Neural progenitor cell (in vitro differentiated cells): ENCODE measurements around the gene PAX7.

ENCODE experiments used
- CTCF ChIP-seq: fragments of 200-600 bp; sonication (generic); IDR thresholded peaks from 2 replicates; pipeline ENCODE4 v1.5.1; 2017; ENCODE audit warnings: antibody characterized with exemption, mild to moderate bottlenecking
- EZH2 ChIP-seq: fragments of 200-600 bp; sonication (generic); IDR thresholded peaks from 2 replicates; pipeline ENCODE4 v1.6.1; 2017; ENCODE audit warnings: antibody characterized with exemption, mild to moderate bottlenecking, moderate library complexity
- EZH2phosphoT487 ChIP-seq: fragments of 200-600 bp; sonication (generic); IDR thresholded peaks from 2 replicates; pipeline ENCODE4 v1.6.1; 2017; ENCODE audit warnings: antibody characterized with exemption

DNA sequence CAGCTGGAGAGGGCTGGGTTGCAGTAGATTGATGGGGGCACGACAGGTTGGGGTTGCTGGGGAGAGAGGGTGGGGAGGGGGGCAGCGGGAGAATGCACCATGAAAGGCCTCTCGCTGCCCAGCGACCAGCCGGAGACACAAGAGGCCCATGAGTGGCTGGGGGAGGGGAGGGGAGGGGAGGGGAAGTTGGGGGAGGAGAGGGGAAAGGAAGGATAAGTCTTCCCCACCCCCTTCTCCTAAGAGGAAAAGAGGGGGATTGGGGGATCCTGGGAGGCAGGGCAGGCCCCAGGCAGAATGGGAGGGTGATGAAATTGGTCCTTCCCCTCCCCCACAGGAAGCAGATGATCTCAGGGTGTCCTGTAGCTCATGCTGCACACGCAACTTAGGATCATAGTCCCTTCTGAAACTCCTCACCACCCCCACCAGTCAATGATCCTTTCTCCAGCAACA lies 45.7 kb downstream of the PAX7 start:
- TF ChIP-seq EZH2, result no peak
- TF ChIP-seq CTCF, result no peak
- no peak for TF ChIP-seq EZH2phosphoT487
